Measurements from ENCODE around the gene PHC3. TPM values are rescaled to one million over a fixed set of nuclear protein-coding genes. Genes with fewer than 3 reads are reported as not detected.

Gene PHC3
- polyA plus RNA-seq, 1 donor (not counting 4 experiments of a cell fraction or from before 2014, with no cell fraction given), result 32.2 TPM

DNA sequence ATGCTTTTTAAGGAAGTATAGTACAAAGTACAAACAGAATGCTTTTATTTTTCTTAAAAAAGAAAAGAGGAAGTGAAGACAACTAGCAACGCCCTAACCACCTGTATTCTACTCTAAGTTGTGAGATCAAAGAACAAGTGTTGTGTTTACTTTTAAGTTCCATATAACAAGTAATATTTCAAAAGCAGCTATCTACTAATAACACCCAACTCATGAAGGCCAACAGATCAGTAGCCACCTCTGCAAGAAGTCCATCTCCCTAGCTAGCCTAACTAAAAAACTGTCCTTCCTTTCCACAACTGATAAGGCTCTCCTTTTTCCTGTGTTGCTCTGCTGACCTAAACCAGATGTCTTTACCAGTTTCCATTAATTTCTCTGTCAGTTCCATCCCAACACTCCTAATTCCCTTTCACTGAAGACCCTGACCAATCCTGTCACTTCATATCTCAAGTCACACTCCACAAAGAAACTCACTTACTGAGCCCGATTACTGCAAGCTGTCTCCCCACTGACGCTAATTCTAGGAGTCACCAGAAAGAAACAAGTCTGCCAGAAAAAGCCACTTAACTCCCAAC, 26.9 kb downstream of the PHC3 start:
- dilution Hi-C loops (cut with MboI; ENCODE audit: extremely low pct_ligation_motif_present, low sequenced_read_pairs), result no loop called here
- no peak for TF ChIP-seq EZH2 (IDR thresholded peaks at IDR 0.05; ENCODE audit: low read length)
- Histone ChIP-seq H3K27ac (ENCODE audit: control insufficient read depth, insufficient read depth, low read length) (no peak overlapping the region), H3K27me3 (ENCODE audit: control insufficient read depth, extremely low read depth, insufficient read depth, low read length) (no peaks in the 10 kb centered on the region), H3K9me3 (ENCODE audit: control insufficient read depth, low read depth, low read length) (no peaks in the 10 kb centered on the region), H3K9ac (ENCODE audit: control insufficient read depth, extremely low read depth, insufficient read depth, low read length) (no peak overlapping the region), H3K4me3 (ENCODE audit: control insufficient read depth in 2 of 3, extremely low read depth in 1 of 3, insufficient read depth in 2 of 3, low read depth in 1 of 3, low read length in 3 of 3) (no peak overlapping the region), H3K36me3 (ENCODE audit: control insufficient read depth in 2 of 2, extremely low read depth in 1 of 2, insufficient read depth in 2 of 2, low read length in 2 of 2) (peaks cover 1 to 3% of the 10 kb centered on the region in 2 experiments), H2AFZ (ENCODE audit: control insufficient read depth, low read length) (no peak overlapping the region), H3K4me2 (ENCODE audit: control insufficient read depth, extremely low read depth, insufficient read depth, low read depth, low read length) (no peak overlapping the region), H3K79me2 (ENCODE audit: control insufficient read depth, insufficient read depth, low read length) (peaks cover 68% of the 10 kb centered on the region), H4K20me1 (ENCODE audit: control insufficient read depth, extremely low read depth, insufficient read depth, low read length) (peaks cover 6% of the 10 kb centered on the region), H3K9me1 (ENCODE audit: control insufficient read depth, extremely low read depth, insufficient read depth, low read length) (no peaks in the 10 kb centered on the region), H3K4me1 (ENCODE audit: control insufficient read depth, extremely low read depth, insufficient read depth, low read length) (no peaks in the 10 kb centered on the region)
- FAIRE-seq (no peak), DNase-seq (ENCODE audit: low read depth, low spot score) (no peak)

DNA sequence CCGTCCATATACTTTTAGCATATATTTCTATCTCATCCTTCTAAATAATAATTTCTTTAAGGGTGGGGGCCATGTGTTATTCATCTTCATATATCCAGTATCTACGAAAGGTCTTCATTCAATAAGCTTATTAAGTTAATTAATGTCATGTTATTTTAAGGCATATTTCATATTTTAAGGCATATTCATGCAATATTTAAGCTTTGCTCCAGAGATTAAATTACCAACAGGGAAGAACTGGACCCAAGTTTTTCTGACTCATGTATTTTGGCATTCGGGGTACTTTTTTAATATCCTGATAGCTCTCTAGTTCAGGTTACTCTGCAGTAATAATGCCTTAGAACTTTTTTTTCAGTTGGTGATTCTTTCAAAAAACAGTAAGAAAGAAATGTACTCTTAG, 27.4 kb downstream of the PHC3 start:
- Histone ChIP-seq H2AFZ (ENCODE audit: control insufficient read depth, low read length) (no peak overlapping the region), H3K27me3 (ENCODE audit: control insufficient read depth, extremely low read depth, insufficient read depth, low read length) (no peaks in the 10 kb centered on the region), H3K4me3 (ENCODE audit: control insufficient read depth in 2 of 3, extremely low read depth in 1 of 3, insufficient read depth in 2 of 3, low read depth in 1 of 3, low read length in 3 of 3) (no peak overlapping the region), H3K79me2 (ENCODE audit: control insufficient read depth, insufficient read depth, low read length) (peaks cover 68% of the 10 kb centered on the region), H3K4me1 (ENCODE audit: control insufficient read depth, extremely low read depth, insufficient read depth, low read length) (no peaks in the 10 kb centered on the region), H3K9me3 (ENCODE audit: control insufficient read depth, low read depth, low read length) (no peaks in the 10 kb centered on the region), H3K4me2 (ENCODE audit: control insufficient read depth, extremely low read depth, insufficient read depth, low read depth, low read length) (no peak overlapping the region), H3K9ac (ENCODE audit: control insufficient read depth, extremely low read depth, insufficient read depth, low read length) (no peak overlapping the region), H4K20me1 (ENCODE audit: control insufficient read depth, extremely low read depth, insufficient read depth, low read length) (peaks cover 6% of the 10 kb centered on the region), H3K9me1 (ENCODE audit: control insufficient read depth, extremely low read depth, insufficient read depth, low read length) (no peaks in the 10 kb centered on the region), H3K27ac (ENCODE audit: control insufficient read depth, insufficient read depth, low read length) (no peak overlapping the region), H3K36me3 (ENCODE audit: control insufficient read depth in 2 of 2, extremely low read depth in 1 of 2, insufficient read depth in 2 of 2, low read length in 2 of 2) (peaks cover 1 to 5% of the 10 kb centered on the region in 2 experiments)
- dilution Hi-C loops (cut with MboI; ENCODE audit: extremely low pct_ligation_motif_present, low sequenced_read_pairs), result no loop called here
- FAIRE-seq (no peak), DNase-seq (ENCODE audit: low read depth, low spot score) (no peak)
- TF ChIP-seq, protein P1, sequence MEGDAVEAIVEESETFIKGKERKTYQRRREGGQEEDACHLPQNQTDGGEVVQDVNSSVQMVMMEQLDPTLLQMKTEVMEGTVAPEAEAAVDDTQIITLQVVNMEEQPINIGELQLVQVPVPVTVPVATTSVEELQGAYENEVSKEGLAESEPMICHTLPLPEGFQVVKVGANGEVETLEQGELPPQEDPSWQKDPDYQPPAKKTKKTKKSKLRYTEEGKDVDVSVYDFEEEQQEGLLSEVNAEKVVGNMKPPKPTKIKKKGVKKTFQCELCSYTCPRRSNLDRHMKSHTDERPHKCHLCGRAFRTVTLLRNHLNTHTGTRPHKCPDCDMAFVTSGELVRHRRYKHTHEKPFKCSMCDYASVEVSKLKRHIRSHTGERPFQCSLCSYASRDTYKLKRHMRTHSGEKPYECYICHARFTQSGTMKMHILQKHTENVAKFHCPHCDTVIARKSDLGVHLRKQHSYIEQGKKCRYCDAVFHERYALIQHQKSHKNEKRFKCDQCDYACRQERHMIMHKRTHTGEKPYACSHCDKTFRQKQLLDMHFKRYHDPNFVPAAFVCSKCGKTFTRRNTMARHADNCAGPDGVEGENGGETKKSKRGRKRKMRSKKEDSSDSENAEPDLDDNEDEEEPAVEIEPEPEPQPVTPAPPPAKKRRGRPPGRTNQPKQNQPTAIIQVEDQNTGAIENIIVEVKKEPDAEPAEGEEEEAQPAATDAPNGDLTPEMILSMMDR (optimal IDR thresholded peaks at IDR 0.05 in 1 of 3, IDR thresholded peaks at IDR 0.05 in 1 of 3, conservative IDR thresholded peaks at IDR 0.05 in 1 of 3; ENCODE audit: extremely low read depth in 1 of 3, insufficient read depth in 2 of 3, low read length in 3 of 3), result no peak
- no peak for TF ChIP-seq EZH2 (IDR thresholded peaks at IDR 0.05; ENCODE audit: low read length)

DNA sequence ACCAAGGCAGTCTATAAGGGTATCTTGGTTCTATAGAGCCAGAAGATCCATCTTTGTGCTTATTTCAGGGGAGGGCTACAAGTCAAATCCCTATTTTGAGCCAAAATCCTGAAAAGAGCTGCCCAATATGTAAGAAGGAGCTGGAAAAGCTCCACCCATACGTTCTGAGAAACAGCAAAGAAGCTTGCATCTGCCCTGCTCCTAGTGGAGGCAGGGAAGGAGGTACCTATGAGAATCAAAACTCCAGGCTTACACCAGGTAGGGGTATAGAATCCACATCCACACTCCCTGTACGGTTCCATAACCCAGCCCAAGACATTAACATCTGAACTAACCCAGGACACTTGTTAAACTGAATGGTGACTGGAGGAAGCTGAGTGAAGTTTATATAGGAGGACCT, 30.0 kb downstream of the PHC3 start:
- Histone ChIP-seq H3K27ac (ENCODE audit: control insufficient read depth, insufficient read depth, low read length) (no peak overlapping the region), H3K27me3 (ENCODE audit: control insufficient read depth, extremely low read depth, insufficient read depth, low read length) (no peaks in the 10 kb centered on the region), H3K4me2 (ENCODE audit: control insufficient read depth, extremely low read depth, insufficient read depth, low read depth, low read length) (no peak overlapping the region), H3K36me3 (ENCODE audit: control insufficient read depth in 2 of 2, extremely low read depth in 1 of 2, insufficient read depth in 2 of 2, low read length in 2 of 2) (peaks cover 0 to 7% of the 10 kb centered on the region in 2 experiments), H3K79me2 (ENCODE audit: control insufficient read depth, insufficient read depth, low read length) (peaks cover 56% of the 10 kb centered on the region), H2AFZ (ENCODE audit: control insufficient read depth, low read length) (no peak overlapping the region), H3K9ac (ENCODE audit: control insufficient read depth, extremely low read depth, insufficient read depth, low read length) (no peak overlapping the region), H3K4me1 (ENCODE audit: control insufficient read depth, extremely low read depth, insufficient read depth, low read length) (no peaks in the 10 kb centered on the region), H3K9me3 (ENCODE audit: control insufficient read depth, low read depth, low read length) (no peaks in the 10 kb centered on the region), H3K9me1 (ENCODE audit: control insufficient read depth, extremely low read depth, insufficient read depth, low read length) (no peaks in the 10 kb centered on the region), H4K20me1 (ENCODE audit: control insufficient read depth, extremely low read depth, insufficient read depth, low read length) (peaks cover 6% of the 10 kb centered on the region), H3K4me3 (ENCODE audit: control insufficient read depth in 2 of 3, extremely low read depth in 1 of 3, insufficient read depth in 2 of 3, low read depth in 1 of 3, low read length in 3 of 3) (no peak overlapping the region)
- FAIRE-seq, result no peak
- DNase-seq (ENCODE audit: low read depth, low spot score), result no peak
- TF ChIP-seq, protein P1 (optimal IDR thresholded peaks at IDR 0.05 in 1 of 3, IDR thresholded peaks at IDR 0.05 in 1 of 3, conservative IDR thresholded peaks at IDR 0.05 in 1 of 3; ENCODE audit: extremely low read depth in 1 of 3, insufficient read depth in 2 of 3, low read length in 3 of 3), result no peak
- TF ChIP-seq EZH2 (IDR thresholded peaks at IDR 0.05; ENCODE audit: low read length), result no peak
- dilution Hi-C loops (cut with MboI; ENCODE audit: extremely low pct_ligation_motif_present, low sequenced_read_pairs), result no loop called here

Data from keratinocyte (primary cell).